ENCODE data around the gene TP63.

TP63 gene

GRCh38 chr3:189758186-189758585, 127.0 kb downstream of the TP63 start:
- DNase-seq = no peak
- in situ Hi-C loops (cut with HindIII; ENCODE audit: low pct_ligation_motif_present, low sequenced_read_pairs) = no loop called here
- Histone ChIP-seq H3K4me3 (ENCODE audit: low read depth, low read length) (no peak overlapping the region), H3K27me3 (replicated peaks) (no peaks in the 10 kb centered on the region), H3K27ac (no peak overlapping the region), H3K36me3 (replicated peaks) (no peaks in the 10 kb centered on the region)
- no peak for TF ChIP-seq CTCF (IDR thresholded peaks at IDR 0.05; ENCODE audit: low read depth, low read length, missing control alignments)

- no peaks in the 10 kb centered on the region for H3K27me3 ChIP-seq (replicated peaks)
- no peak overlapping the region for H3K4me3 ChIP-seq (ENCODE audit: low read depth, low read length)
- in situ Hi-C loops (cut with HindIII; ENCODE audit: low pct_ligation_motif_present, low sequenced_read_pairs) = no loop called here
- no peak overlapping the region for H3K27ac ChIP-seq
- no peak for DNase-seq
- no peak for TF ChIP-seq CTCF (IDR thresholded peaks at IDR 0.05; ENCODE audit: low read depth, low read length, missing control alignments)
- no peaks in the 10 kb centered on the region for H3K36me3 ChIP-seq (replicated peaks)
Observed at GRCh38 chr3:189766416-189766815, 135.2 kb downstream of the TP63 start.

GRCh38 chr3:189771842-189772450, 140.8 kb downstream of the TP63 start:
- TF ChIP-seq CTCF (IDR thresholded peaks at IDR 0.05; ENCODE audit: low read depth, low read length, missing control alignments) = no peak
- H3K27me3 ChIP-seq (replicated peaks) = no peaks in the 10 kb centered on the region
- DNase-seq = no peak
- H3K27ac ChIP-seq = no peak overlapping the region
- H3K36me3 ChIP-seq (replicated peaks) = no peaks in the 10 kb centered on the region
- in situ Hi-C loops (cut with HindIII; ENCODE audit: low pct_ligation_motif_present, low sequenced_read_pairs) = no loop called here
- no peak overlapping the region for H3K4me3 ChIP-seq (ENCODE audit: low read depth, low read length)

GRCh38 chr3:189772584-189772983, 141.4 kb downstream of the TP63 start:
- DNase-seq = no peak
- H3K27me3 ChIP-seq (replicated peaks) = no peaks in the 10 kb centered on the region
- no peak for TF ChIP-seq CTCF (IDR thresholded peaks at IDR 0.05; ENCODE audit: low read depth, low read length, missing control alignments)
- in situ Hi-C loops (cut with HindIII; ENCODE audit: low pct_ligation_motif_present, low sequenced_read_pairs) = no loop called here
- H3K36me3 ChIP-seq (replicated peaks) = no peaks in the 10 kb centered on the region
- no peak overlapping the region for H3K4me3 ChIP-seq (ENCODE audit: low read depth, low read length)
- no peak overlapping the region for H3K27ac ChIP-seq

- no peak for DNase-seq
- Histone ChIP-seq H3K27ac (no peak overlapping the region), H3K4me3 (ENCODE audit: low read depth, low read length) (no peak overlapping the region), H3K36me3 (replicated peaks) (no peaks in the 10 kb centered on the region), H3K27me3 (replicated peaks) (no peaks in the 10 kb centered on the region)
- TF ChIP-seq CTCF (IDR thresholded peaks at IDR 0.05; ENCODE audit: low read depth, low read length, missing control alignments) = no peak
- in situ Hi-C loops (cut with HindIII; ENCODE audit: low pct_ligation_motif_present, low sequenced_read_pairs) = no loop called here
Observed at GRCh38 chr3:189773056-189773455, 141.9 kb downstream of the TP63 start.
